Activated B cell treated with CpG ODN at 0.5 μM for 24 hours (primary cell): Measurements from ENCODE around the gene PRAMEF15. TPM values are rescaled to one million over a fixed set of nuclear protein-coding genes. Genes with fewer than 3 reads are reported as not detected.
"Not testable (repeated sequence)": the region's sequence is repeated elsewhere in the genome, so short reads cannot be mapped to it uniquely, and the experiment has no call there.

ENCODE experiments used
- ATAC-seq: fragments of 200-7000 bp; cut with Tn5 transposase; one replicate; pipeline ENCODE4 v1.10.0; 2021; ENCODE audit warnings: low read depth, mild to moderate bottlenecking, moderate library complexity
- CTCF ChIA-PET: fragments of 350-600 bp; sonication (Branson Sonifier 250); formaldehyde crosslinking; loops from one replicate; lab custom pipeline; 2021; ENCODE audit warnings: antibody characterized with exemption; lab: Charles Lee
- POLR2A ChIA-PET: fragments of 350-600 bp; sonication (Branson Sonifier 250); formaldehyde crosslinking; loops from one replicate; lab custom pipeline; 2021; ENCODE audit warnings: antibody characterized with exemption; lab: Charles Lee
- DNase-seq: peaks from one replicate; pipeline ENCODE4 v3.0.0; 2022
- H3K27ac Mint-ChIP-seq: one replicate; pipeline ENCODE4 v1.8.0; 2020; ENCODE audit warnings: mixed read lengths
- H3K27me3 Mint-ChIP-seq: one replicate; pipeline ENCODE4 v1.8.0; 2021; ENCODE audit warnings: mixed read lengths
- H3K36me3 Mint-ChIP-seq: one replicate; pipeline ENCODE4 v1.8.0; 2021; ENCODE audit warnings: low read depth, mixed read lengths
- H3K4me1 Mint-ChIP-seq: one replicate; pipeline ENCODE4 v1.8.0; 2021; ENCODE audit warnings: mixed read lengths
- H3K4me3 Mint-ChIP-seq: one replicate; pipeline ENCODE4 v1.8.0; 2020; ENCODE audit warnings: mild to moderate bottlenecking, mixed read lengths
- H3K9me3 Mint-ChIP-seq: one replicate; pipeline ENCODE4 v1.8.0; 2020; ENCODE audit warnings: mixed read lengths
- intact Hi-C: fragments of 100-400 bp; cut with micrococcal nuclease; formaldehyde crosslinking; loops from one replicate; pipeline ENCODE4 v1.15.1; 2024
- total RNA-seq: library from RNA; stranded (reverse); gene quantifications from 2 replicates; pipeline ENCODE4 v1.2.3, GENCODE V29; 2022

PRAMEF15 gene
- not detected in 2 replicates for total RNA-seq

- DNase-seq, CTCF ChIA-PET, H3K9me3 Mint-ChIP-seq, intact Hi-C loops, H3K4me3 Mint-ChIP-seq, H3K4me1 Mint-ChIP-seq, H3K27ac Mint-ChIP-seq, ATAC-seq, POLR2A ChIA-PET, H3K36me3 Mint-ChIP-seq, H3K27me3 Mint-ChIP-seq: not testable (repeated sequence)
Observed at GRCh38 chr1:13315281-13315680, at the start of gene PRAMEF15. Gene PRAMEF15, plus strand, starts transcription at chr1:13315581. Its CDS starts 2,827 bp downstream, at chr1:13318408.

- H3K27me3 Mint-ChIP-seq, H3K4me3 Mint-ChIP-seq, H3K27ac Mint-ChIP-seq, H3K4me1 Mint-ChIP-seq, ATAC-seq, intact Hi-C loops, H3K9me3 Mint-ChIP-seq, DNase-seq, CTCF ChIA-PET, H3K36me3 Mint-ChIP-seq, POLR2A ChIA-PET: not testable (repeated sequence)
Observed at GRCh38 chr1:13277016-13277415, 38.4 kb upstream of the PRAMEF15 start.

- H3K4me3 Mint-ChIP-seq, DNase-seq, H3K4me1 Mint-ChIP-seq, CTCF ChIA-PET, intact Hi-C loops, H3K27ac Mint-ChIP-seq, H3K27me3 Mint-ChIP-seq, ATAC-seq, H3K36me3 Mint-ChIP-seq, POLR2A ChIA-PET, H3K9me3 Mint-ChIP-seq: not testable (repeated sequence)
Observed at GRCh38 chr1:13279617-13280016, 35.8 kb upstream of the PRAMEF15 start.

- CTCF ChIA-PET: not testable (repeated sequence)
Observed at GRCh38 chr1:13285037-13285436, 30.3 kb upstream of the PRAMEF15 start, which contains the start of gene PRAMEF8. Gene PRAMEF8, minus strand, starts transcription at chr1:13285137. Its CDS starts 1,046 bp downstream, at chr1:13284091.

GRCh38 chr1:13289030-13289429, 26.4 kb upstream of the PRAMEF15 start:
- H3K36me3 Mint-ChIP-seq, intact Hi-C loops, POLR2A ChIA-PET, H3K4me3 Mint-ChIP-seq, CTCF ChIA-PET, H3K9me3 Mint-ChIP-seq, H3K27me3 Mint-ChIP-seq, ATAC-seq, H3K27ac Mint-ChIP-seq, DNase-seq, H3K4me1 Mint-ChIP-seq: not testable (repeated sequence)

More at GRCh38 chr1:13285037-13285436, 30.3 kb upstream of the PRAMEF15 start, which contains the start of gene PRAMEF8:
- H3K27me3 Mint-ChIP-seq, H3K27ac Mint-ChIP-seq, H3K9me3 Mint-ChIP-seq, intact Hi-C loops, DNase-seq, POLR2A ChIA-PET, H3K4me3 Mint-ChIP-seq, ATAC-seq, H3K36me3 Mint-ChIP-seq, H3K4me1 Mint-ChIP-seq: not testable (repeated sequence)

- H3K4me1 Mint-ChIP-seq, intact Hi-C loops, ATAC-seq, POLR2A ChIA-PET, CTCF ChIA-PET, DNase-seq, H3K9me3 Mint-ChIP-seq, H3K27me3 Mint-ChIP-seq, H3K27ac Mint-ChIP-seq, H3K4me3 Mint-ChIP-seq, H3K36me3 Mint-ChIP-seq: not testable (repeated sequence)
Observed at GRCh38 chr1:13297216-13297931, 18.0 kb upstream of the PRAMEF15 start.

- ATAC-seq, H3K36me3 Mint-ChIP-seq, H3K9me3 Mint-ChIP-seq, H3K4me1 Mint-ChIP-seq, DNase-seq, intact Hi-C loops, POLR2A ChIA-PET, CTCF ChIA-PET, H3K27me3 Mint-ChIP-seq, H3K27ac Mint-ChIP-seq, H3K4me3 Mint-ChIP-seq: not testable (repeated sequence)
Observed at GRCh38 chr1:13298699-13299098, 16.7 kb upstream of the PRAMEF15 start.

- H3K27me3 Mint-ChIP-seq, H3K4me3 Mint-ChIP-seq, intact Hi-C loops, H3K36me3 Mint-ChIP-seq, H3K4me1 Mint-ChIP-seq, H3K9me3 Mint-ChIP-seq, H3K27ac Mint-ChIP-seq, CTCF ChIA-PET, POLR2A ChIA-PET, ATAC-seq, DNase-seq: not testable (repeated sequence)
Observed at GRCh38 chr1:13302197-13302596, 13.2 kb upstream of the PRAMEF15 start.

- H3K36me3 Mint-ChIP-seq, H3K4me3 Mint-ChIP-seq, H3K27ac Mint-ChIP-seq, H3K4me1 Mint-ChIP-seq, DNase-seq, H3K9me3 Mint-ChIP-seq, ATAC-seq, intact Hi-C loops, POLR2A ChIA-PET, H3K27me3 Mint-ChIP-seq, CTCF ChIA-PET: not testable (repeated sequence)
Observed at GRCh38 chr1:13303239-13303638, 12.1 kb upstream of the PRAMEF15 start, which contains the start of gene PRAMEF33. Gene PRAMEF33, plus strand, starts transcription at chr1:13303539. Its CDS starts 2,416 bp downstream, at chr1:13305955.

- H3K27me3 Mint-ChIP-seq, ATAC-seq, H3K9me3 Mint-ChIP-seq, intact Hi-C loops, H3K4me3 Mint-ChIP-seq, POLR2A ChIA-PET, H3K36me3 Mint-ChIP-seq, CTCF ChIA-PET, DNase-seq, H3K27ac Mint-ChIP-seq, H3K4me1 Mint-ChIP-seq: not testable (repeated sequence)
Observed at GRCh38 chr1:13342496-13342895, 27.1 kb downstream of the PRAMEF15 start.

GRCh38 chr1:13347034-13347433, 31.7 kb downstream of the PRAMEF15 start, which contains the start of gene PRAMEF14:
Gene PRAMEF14, minus strand, starts transcription at chr1:13347134. Its CDS starts 1,820 bp downstream, at chr1:13345314.
- DNase-seq, H3K4me3 Mint-ChIP-seq, ATAC-seq, H3K9me3 Mint-ChIP-seq, H3K36me3 Mint-ChIP-seq, CTCF ChIA-PET, H3K27me3 Mint-ChIP-seq, H3K4me1 Mint-ChIP-seq, intact Hi-C loops, POLR2A ChIA-PET, H3K27ac Mint-ChIP-seq: not testable (repeated sequence)

- DNase-seq, POLR2A ChIA-PET, CTCF ChIA-PET, ATAC-seq, H3K36me3 Mint-ChIP-seq, H3K27me3 Mint-ChIP-seq, intact Hi-C loops, H3K4me1 Mint-ChIP-seq, H3K27ac Mint-ChIP-seq, H3K9me3 Mint-ChIP-seq, H3K4me3 Mint-ChIP-seq: not testable (repeated sequence)
Observed at GRCh38 chr1:13353476-13353875, 38.1 kb downstream of the PRAMEF15 start.
